Mucosa of stomach (tissue), 1 donor: Measurements from ENCODE around the gene EIF4B.
A peak's percentile ranks its signal among the peaks of the same experiment; 100 is the strongest.

ENCODE experiments used
- H3K27me3 ChIP-seq: one replicate; pipeline ENCODE4 v1.7.0; 2013; ENCODE audit warnings: mild to moderate bottlenecking, low read length; ENCODE audit not compliant: control insufficient read depth, insufficient read depth
- H3K36me3 ChIP-seq: one replicate; pipeline ENCODE4 v1.7.0; 2013; ENCODE audit warnings: low read length; ENCODE audit not compliant: control insufficient read depth, insufficient read depth
- H3K4me1 ChIP-seq: one replicate; pipeline ENCODE4 v1.7.0; 2013; ENCODE audit warnings: mild to moderate bottlenecking, low read length; ENCODE audit not compliant: control insufficient read depth, insufficient read depth
- H3K4me3 ChIP-seq: one replicate; pipeline ENCODE4 v1.7.0; 2013; ENCODE audit warnings: low read length
- H3K9ac ChIP-seq: one replicate; pipeline ENCODE4 v1.7.0; 2013; ENCODE audit warnings: mild to moderate bottlenecking, low read length, moderate library complexity
- H3K9me3 ChIP-seq: one replicate; pipeline ENCODE4 v1.7.0; 2013; ENCODE audit warnings: mild to moderate bottlenecking, low read length, moderate library complexity; ENCODE audit not compliant: control insufficient read depth
- donor health status: Pancreatic carcinoma.

EIF4B gene

DNA sequence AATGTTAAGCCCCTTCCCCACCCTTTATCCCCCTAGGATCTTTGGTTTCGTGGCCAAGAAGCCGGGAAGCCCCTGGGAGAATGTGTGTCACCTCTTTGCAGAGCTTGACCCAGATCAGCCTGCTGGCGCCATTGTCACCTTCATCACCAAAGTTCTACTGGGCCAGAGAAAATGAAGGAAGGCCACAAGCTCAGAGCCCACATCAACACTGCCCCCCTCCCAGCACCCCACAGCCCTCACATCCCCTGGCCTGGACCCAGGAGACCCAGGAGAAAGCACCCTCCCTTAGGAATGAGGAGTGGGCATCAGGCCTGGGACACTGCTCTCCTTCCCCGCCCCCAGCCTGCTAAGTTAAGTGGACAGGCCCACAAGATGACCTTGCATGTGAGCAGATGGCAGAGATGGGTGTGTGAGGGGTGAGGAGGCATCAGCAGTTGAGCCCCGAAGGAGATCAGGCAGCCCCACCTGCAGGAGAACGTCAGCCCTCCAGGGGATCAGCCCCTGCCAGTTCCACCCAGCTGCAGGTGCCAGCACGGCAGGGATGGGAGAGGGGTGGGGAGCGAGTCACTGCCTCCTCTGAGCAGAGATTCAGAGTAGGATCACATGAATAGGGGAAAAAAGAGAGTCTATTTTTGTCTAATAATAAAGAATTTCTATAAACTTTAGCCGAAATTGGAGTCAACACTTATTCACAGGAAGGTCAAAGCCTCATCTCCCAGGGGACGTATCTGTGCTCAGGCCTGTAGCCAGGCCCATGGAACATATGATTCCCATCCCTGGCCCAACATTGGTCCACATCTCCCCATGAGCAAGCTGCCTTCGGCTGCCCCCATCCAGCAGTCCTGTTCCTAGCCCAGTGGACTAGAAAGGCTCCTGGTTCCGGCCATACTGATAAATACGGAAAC is 57.7 kb downstream of the EIF4B start:
- peaks cover 32% of the 10 kb centered on the region for H3K36me3 ChIP-seq
- peaks cover 40% of the 10 kb centered on the region for H3K4me1 ChIP-seq
- no peak overlapping the region for H3K9ac ChIP-seq
- H3K9me3 ChIP-seq, result no peaks in the 10 kb centered on the region
- H3K27me3 ChIP-seq, result peaks cover 7% of the 10 kb centered on the region
- no peak overlapping the region for H3K4me3 ChIP-seq

DNA sequence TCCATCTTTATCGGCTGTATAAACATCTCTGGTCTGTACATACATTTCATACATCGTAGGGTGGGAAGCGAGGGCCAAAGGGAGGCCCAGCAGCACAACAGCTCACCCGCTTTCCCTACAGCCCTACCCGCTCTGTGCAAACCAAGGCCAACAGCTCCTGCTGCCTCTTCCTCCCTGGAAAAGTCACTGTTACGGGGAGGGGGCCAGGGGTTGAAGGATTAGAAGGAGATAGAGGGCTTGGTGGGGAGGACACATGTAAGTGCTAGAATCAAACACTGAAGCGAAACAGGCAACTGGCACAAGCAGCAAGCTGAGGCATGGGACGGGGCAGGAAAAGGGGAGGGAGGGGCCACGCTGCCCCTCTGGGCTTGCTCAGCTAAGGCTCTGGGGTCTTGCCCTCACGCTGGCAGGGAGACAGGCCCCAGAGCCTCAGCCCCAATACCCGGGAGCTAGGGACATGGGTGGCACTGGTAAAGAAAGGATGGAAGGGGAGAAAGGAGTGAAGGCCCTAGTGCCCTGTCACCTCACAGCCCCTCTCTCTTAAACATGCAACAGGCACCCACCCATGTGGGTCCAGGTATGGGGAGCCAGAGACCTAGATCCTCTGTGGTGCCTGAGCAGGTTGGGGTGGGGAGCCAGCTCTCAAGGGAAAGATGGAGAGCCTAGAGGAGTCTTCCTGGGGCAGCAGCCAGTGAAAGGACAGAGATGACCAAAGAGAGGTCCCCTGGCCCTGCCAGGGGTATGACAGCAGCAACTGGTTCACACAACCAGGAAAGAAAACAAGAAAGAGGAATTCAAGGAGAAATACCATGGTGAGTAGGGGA is 58.6 kb downstream of the EIF4B start:
- Histone ChIP-seq H3K27me3 (peaks cover 5% of the 10 kb centered on the region), H3K36me3 (peaks cover 32% of the 10 kb centered on the region), H3K9ac (no peak overlapping the region), H3K9me3 (no peaks in the 10 kb centered on the region), H3K4me3 (no peak overlapping the region), H3K4me1 (peaks cover 40% of the 10 kb centered on the region)

DNA sequence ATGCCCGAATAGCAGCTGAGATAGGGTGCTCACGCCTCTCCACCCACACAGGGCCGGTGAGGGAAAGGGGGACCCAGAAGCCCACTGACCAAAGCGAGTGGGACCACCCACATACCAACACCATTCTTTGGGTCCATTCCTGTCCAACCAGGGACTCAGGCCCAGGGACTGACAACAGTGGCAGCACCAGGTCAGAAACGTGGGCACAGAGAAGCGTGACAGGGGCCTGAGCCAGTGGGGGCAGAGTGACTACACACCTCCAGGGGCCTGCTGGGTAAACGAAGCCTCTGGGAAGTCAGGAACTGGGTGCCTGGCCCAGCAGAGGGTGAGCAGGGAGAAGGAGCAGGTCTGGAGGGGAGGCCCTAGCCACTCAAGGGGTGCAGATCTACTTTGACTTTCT is 59.2 kb downstream of the EIF4B start:
- H3K9me3 ChIP-seq, result no peaks in the 10 kb centered on the region
- H3K9ac ChIP-seq, result no peak overlapping the region
- H3K4me1 ChIP-seq, result peaks cover 37% of the 10 kb centered on the region
- no peak overlapping the region for H3K4me3 ChIP-seq
- no peaks in the 10 kb centered on the region for H3K27me3 ChIP-seq
- peaks cover 32% of the 10 kb centered on the region for H3K36me3 ChIP-seq

DNA sequence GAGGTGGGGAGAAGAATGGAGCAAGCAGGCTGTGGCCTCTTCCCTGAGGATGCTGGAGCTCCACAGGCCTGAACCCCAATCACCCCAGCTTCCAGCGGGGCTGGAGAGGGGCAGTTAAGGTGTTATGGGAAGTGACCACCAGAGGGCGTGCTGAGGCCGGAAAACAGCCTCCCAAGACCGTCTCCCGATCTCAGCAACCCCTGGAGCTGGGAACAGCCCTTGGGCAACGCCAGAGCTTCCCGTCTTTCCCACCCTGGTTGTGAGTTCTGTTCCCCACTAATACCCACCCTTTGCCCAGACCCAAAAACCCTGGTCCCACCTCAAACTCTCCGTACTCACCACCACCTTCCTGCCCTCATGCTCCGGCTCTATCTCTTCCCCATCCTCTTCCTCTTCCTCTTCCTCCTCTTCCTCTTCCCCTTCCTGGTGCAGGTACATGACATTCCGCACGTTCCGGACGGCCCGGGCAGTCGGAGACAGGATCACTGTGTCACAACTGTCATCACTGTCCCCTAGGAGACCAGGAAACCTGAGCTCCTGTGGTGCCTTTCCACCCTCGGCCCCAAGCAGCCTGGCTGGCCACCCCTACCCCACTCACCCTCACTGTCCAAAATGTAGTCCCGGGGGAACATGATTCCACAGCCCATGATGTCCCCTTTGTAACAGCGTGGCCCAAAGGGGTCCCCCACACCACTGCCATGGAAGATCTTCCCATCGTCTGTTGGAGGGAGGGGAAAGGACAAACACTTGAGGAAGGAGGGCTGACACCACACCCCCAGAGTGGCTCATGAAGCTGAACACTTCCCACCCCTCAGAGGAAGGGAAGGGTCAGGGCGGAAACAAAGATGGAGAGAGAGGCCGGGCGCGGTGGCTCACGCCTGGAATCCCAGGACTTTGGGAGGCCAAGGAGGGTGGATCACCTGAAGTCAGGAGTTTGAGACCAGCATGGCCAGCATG is 60.0 kb downstream of the EIF4B start:
- H3K9ac ChIP-seq, result peak overlapping the region; percentile 30
- H3K4me3 ChIP-seq, result no peak overlapping the region
- H3K27me3 ChIP-seq, result no peaks in the 10 kb centered on the region
- H3K36me3 ChIP-seq, result peaks cover 37% of the 10 kb centered on the region
- no peaks in the 10 kb centered on the region for H3K9me3 ChIP-seq
- H3K4me1 ChIP-seq, result peaks cover 33% of the 10 kb centered on the region

DNA sequence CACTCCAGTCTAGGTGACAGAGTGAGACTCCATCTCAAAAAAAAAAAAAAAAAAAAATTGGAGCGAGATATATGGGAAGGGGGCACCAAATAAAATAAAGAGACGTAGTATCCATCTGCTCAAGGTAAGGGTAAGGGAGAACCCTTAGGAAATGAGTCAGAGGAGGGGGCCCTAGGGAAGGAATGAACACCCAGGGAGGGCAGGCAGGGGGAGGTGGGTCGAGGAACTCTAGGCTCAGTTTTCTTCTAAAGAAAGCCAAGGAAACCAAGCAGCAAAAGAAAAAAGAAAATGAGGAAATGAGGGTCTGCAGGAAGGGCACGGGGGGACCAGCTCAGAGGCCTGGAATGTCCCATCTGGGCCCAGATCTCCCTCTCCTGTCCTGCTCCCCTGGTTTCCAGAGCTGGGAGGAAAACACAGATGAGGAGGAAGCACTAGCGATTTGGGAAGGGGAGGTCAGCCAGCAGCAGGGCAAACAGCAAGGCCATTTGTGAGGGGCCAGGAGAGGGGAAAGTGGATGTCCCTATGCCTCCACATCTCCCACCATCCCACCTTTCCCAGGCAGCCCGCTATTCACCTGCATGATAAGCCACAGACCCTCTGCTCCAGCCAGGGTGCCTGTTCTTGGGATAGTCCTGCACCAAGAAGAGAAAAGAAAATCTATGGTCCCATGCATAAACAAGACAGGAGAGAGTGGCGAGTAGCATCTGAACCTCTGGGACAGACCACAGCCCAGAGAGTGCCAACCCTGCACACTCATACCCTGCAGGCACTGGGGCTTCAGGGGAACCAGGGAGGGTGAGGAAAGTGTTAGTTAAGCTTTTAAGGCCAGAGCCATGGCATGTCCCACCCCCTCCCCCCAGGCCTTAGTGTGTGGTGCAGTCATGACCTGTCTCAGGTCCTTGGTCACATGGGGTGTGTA is 61.1 kb downstream of the EIF4B start:
- no peaks in the 10 kb centered on the region for H3K27me3 ChIP-seq
- peaks cover 30% of the 10 kb centered on the region for H3K4me1 ChIP-seq
- H3K9ac ChIP-seq, result no peak overlapping the region
- no peaks in the 10 kb centered on the region for H3K9me3 ChIP-seq
- no peak overlapping the region for H3K4me3 ChIP-seq
- H3K36me3 ChIP-seq, result peaks cover 37% of the 10 kb centered on the region

DNA sequence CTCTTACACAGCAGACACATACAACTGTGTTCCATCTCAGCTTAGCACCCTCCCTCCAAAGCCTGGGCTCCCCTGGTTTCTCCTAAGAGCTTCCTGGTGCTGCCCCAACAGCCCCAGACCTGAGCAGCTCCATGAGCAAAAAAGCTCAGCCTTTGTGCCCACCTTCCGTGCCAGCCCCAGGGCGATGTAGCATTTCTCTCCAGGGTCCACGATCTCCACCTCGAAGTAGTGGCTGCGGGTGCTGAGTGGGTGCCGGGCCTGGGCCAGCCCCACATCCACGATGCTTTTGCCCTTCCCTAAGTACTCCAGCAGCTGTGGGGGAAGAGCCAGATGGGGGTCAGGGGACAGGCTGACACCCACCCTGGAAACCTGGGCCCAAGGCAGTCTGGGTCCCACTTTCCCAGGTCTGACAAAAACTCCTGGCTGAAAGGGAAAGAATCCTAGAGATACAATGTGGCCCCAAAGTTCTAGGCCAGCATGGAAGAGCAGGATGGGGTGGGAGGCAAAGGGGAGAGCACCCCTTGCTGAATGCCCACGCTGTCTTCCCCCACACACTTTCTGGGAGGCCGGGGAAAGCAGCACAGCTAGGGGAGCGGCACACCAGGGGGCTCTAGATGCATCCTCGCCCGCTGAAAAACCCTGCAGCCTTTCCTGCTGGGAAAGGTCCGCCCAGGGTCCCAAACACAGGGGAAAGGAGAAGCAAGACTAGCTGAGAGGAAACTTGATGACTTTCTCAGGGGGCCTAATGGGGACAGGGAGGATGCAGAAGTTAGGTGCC is 61.9 kb downstream of the EIF4B start:
- Histone ChIP-seq H3K36me3 (peaks cover 42% of the 10 kb centered on the region), H3K9me3 (no peaks in the 10 kb centered on the region), H3K4me1 (peaks cover 29% of the 10 kb centered on the region), H3K4me3 (no peak overlapping the region), H3K9ac (no peak overlapping the region), H3K27me3 (no peaks in the 10 kb centered on the region)

DNA sequence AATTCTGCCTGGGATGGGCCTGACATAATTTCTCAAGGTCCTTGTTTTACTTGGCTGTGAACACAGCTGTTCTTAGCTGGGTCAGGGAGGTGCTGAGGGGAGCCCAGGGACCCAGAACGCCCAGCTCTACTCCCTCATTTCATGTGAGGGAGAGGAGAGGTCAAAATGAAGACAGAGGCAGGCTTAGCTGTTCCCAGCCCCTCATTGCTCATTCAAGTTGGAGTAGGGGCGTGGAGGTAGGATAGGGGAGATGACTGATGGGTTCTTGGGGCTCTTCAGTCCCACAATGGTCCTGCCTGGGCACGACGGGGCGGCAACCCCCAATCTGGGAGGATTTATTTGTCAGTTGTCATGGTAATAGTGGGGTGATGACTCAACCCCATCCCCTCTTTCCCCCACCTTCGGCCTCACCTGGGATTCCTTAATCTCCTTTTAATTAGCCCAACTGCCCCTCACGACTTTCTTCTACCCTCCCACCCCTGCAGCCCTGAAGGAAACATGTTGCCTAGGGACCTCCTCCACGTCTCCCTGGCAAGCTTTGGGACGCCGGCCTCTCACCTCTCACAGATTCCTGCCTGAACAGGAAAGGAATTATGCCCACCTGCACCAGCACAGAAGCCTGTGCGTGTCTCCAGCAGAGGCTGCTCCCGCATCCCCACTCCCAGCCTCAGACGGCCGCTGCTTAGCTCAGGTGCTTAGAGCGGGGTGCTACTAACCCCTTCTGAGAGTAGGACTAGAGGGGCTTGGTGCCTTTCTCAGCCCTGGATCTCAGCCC is 62.7 kb downstream of the EIF4B start:
- Histone ChIP-seq H3K36me3 (peaks cover 36% of the 10 kb centered on the region), H3K9me3 (no peaks in the 10 kb centered on the region), H3K27me3 (no peaks in the 10 kb centered on the region), H3K4me1 (peaks cover 30% of the 10 kb centered on the region), H3K9ac (no peak overlapping the region), H3K4me3 (no peak overlapping the region)

DNA sequence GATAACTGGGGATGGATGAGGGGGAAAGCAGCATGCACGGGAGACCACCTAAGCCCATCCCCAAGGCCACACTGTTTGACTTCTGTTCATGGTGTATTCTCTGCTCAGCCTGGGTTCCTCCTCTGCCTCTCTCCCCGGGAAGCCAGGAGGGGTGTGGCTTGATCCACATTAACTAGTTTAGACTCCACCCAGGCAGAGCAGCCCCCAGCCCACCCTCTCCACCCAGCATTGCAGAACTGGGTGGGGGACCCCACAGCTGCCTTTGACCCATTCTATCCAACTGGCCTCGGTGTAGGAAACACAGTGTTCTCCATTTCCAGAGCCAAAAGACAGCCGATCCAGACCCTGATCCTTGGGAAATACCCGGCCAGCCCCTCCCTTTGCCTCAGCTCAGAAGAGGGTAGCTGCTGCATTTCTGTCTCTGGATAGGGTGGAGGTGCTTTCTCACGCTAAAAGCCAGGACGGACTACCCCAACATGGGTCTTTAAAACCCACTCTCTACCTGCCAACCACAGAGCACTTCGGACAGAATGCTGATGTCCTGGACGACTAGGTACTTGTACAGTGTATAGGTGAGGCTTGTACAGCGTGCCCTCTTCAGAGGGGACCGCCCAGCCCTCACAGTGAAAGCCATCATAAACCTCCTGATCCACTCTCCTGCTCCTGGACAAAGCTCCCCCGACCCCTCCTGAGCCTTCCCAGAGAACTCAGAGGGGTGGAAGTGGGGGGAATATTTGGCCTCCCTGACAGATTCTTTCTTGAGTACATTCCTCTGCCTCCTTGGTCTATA is 63.6 kb downstream of the EIF4B start:
- Histone ChIP-seq H3K36me3 (peaks cover 41% of the 10 kb centered on the region), H3K9ac (no peak overlapping the region), H3K27me3 (no peaks in the 10 kb centered on the region), H3K9me3 (no peaks in the 10 kb centered on the region), H3K4me3 (no peak overlapping the region), H3K4me1 (peaks cover 34% of the 10 kb centered on the region)

DNA sequence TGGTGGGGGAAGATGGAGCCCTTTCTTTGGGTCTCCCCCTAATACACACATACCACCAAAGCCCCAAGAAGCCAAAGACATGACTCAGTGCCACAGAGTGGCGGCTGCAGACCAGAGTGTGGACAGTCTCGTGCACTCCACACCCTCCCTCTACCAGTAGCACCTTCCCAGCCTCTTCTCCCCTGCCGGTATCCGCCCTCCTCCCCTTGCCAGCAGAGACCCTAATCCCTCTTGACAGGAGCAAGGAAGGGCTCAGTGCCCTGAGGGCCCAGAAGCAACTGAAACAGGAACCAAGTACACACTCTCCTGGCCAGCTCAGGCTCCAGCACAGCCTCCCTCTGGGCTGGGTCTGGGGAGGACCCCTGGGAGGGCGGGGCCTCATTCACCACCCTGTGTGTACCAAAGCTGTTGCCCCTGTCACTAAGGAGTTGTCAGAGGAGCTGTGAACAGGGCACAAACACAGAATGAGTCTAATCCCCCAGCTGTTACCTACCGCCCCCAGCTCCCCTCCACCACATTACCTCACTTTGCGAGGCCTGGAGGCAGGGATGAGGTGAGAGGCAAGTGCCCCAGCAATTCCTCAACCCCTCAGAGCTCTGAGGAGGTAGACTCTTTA is 64.7 kb downstream of the EIF4B start:
- Histone ChIP-seq H3K36me3 (peaks cover 32% of the 10 kb centered on the region), H3K4me3 (no peak overlapping the region), H3K9me3 (no peaks in the 10 kb centered on the region), H3K27me3 (no peaks in the 10 kb centered on the region), H3K4me1 (peaks cover 28% of the 10 kb centered on the region), H3K9ac (no peak overlapping the region)
